HL-60 (cell line): ENCODE results near the gene SUMO2.

Source experiments
- TF ChIP-seq, protein P1 (sequence below): IDR thresholded peaks from 2 replicates; pipeline ENCODE4 v1.6.1; 2012; ENCODE audit warnings: low read depth; ENCODE audit not compliant: insufficient replicate concordance
- TF ChIP-seq, protein P2 (sequence below): IDR thresholded peaks from one replicate; pipeline ENCODE4 v1.5.1; 2011; ENCODE audit warnings: low read length, control low read depth, inconsistent platforms; ENCODE audit not compliant: insufficient read depth

DNA sequence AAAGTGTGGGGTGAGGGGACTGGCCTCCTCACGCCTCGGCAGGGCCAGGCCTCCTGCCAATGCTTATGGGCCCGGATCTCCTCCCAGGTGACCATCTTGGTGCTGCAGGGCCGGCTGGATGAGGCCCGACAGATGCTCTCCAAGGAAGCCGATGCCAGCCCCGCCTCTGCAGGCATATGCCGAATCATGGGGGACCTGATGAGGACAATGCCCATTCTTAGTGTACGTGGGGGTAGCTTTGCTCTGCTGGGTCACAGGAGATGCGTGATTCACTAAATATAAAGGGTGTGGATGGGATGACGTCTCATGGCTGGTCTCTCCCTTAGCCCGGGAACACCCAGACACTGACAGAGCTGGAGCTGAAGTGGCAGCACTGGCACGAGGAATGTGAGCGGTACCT is 42.3 kb upstream of the SUMO2 start:
- TF ChIP-seq, protein P1, sequence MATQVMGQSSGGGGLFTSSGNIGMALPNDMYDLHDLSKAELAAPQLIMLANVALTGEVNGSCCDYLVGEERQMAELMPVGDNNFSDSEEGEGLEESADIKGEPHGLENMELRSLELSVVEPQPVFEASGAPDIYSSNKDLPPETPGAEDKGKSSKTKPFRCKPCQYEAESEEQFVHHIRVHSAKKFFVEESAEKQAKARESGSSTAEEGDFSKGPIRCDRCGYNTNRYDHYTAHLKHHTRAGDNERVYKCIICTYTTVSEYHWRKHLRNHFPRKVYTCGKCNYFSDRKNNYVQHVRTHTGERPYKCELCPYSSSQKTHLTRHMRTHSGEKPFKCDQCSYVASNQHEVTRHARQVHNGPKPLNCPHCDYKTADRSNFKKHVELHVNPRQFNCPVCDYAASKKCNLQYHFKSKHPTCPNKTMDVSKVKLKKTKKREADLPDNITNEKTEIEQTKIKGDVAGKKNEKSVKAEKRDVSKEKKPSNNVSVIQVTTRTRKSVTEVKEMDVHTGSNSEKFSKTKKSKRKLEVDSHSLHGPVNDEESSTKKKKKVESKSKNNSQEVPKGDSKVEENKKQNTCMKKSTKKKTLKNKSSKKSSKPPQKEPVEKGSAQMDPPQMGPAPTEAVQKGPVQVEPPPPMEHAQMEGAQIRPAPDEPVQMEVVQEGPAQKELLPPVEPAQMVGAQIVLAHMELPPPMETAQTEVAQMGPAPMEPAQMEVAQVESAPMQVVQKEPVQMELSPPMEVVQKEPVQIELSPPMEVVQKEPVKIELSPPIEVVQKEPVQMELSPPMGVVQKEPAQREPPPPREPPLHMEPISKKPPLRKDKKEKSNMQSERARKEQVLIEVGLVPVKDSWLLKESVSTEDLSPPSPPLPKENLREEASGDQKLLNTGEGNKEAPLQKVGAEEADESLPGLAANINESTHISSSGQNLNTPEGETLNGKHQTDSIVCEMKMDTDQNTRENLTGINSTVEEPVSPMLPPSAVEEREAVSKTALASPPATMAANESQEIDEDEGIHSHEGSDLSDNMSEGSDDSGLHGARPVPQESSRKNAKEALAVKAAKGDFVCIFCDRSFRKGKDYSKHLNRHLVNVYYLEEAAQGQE, result no peak
- TF ChIP-seq, protein P2, sequence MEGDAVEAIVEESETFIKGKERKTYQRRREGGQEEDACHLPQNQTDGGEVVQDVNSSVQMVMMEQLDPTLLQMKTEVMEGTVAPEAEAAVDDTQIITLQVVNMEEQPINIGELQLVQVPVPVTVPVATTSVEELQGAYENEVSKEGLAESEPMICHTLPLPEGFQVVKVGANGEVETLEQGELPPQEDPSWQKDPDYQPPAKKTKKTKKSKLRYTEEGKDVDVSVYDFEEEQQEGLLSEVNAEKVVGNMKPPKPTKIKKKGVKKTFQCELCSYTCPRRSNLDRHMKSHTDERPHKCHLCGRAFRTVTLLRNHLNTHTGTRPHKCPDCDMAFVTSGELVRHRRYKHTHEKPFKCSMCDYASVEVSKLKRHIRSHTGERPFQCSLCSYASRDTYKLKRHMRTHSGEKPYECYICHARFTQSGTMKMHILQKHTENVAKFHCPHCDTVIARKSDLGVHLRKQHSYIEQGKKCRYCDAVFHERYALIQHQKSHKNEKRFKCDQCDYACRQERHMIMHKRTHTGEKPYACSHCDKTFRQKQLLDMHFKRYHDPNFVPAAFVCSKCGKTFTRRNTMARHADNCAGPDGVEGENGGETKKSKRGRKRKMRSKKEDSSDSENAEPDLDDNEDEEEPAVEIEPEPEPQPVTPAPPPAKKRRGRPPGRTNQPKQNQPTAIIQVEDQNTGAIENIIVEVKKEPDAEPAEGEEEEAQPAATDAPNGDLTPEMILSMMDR, result no peak
